HG02588 (cell line): Measurements from ENCODE around the gene LST1.
A peak's percentile ranks its signal among the peaks of the same experiment; 100 is the strongest.

Experiments used
- ATAC-seq: cut with Tn5 transposase; IDR thresholded peaks from one replicate; pipeline ENCODE4 v1.9.1; 2021; ENCODE audit warnings: mild to moderate bottlenecking, moderate library complexity; ENCODE audit not compliant: unreplicated experiment

Gene LST1

GRCh38 chr6:31619805-31620585, 33.9 kb downstream of the LST1 start:
- peak; percentile 74 for ATAC-seq

- peak; percentile 61 for ATAC-seq
Measured at GRCh38 chr6:31620586-31621319, 34.7 kb downstream of the LST1 start, which contains the start of gene PRRC2A. PRRC2A (plus strand) TSS chr6:31620715; CDS start chr6:31622790, 2,075 bp downstream.

DNA sequence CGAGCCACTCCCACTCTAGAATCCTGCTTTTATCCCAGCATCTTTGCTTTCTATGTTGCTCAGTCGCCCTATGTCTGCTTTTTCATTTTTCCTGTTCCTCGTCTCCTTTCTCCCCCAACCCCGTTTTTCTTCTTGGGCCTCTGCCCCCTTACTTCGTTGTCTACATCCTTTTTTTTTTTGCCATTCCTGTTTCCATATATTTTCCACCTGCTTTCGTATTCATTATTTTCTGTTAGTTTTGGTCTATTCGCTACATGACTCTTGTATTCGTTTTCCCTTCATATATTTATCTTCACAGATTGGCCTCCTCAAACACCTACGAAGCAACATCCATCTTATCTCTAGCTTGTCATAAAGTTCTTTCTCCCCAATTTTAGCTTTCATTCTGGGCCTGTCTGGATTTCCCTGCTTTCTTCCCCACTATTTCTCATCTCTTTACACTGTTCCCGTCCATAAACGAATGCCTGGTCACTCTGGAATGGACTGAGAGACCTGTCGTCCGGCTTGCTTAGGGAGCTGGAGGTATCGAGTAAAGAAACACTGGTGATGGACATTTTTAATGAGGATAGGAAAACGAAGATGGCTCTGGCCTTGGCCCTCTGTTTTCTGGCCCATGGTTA, 35.4 kb downstream of the LST1 start:
- ATAC-seq = no peak

DNA sequence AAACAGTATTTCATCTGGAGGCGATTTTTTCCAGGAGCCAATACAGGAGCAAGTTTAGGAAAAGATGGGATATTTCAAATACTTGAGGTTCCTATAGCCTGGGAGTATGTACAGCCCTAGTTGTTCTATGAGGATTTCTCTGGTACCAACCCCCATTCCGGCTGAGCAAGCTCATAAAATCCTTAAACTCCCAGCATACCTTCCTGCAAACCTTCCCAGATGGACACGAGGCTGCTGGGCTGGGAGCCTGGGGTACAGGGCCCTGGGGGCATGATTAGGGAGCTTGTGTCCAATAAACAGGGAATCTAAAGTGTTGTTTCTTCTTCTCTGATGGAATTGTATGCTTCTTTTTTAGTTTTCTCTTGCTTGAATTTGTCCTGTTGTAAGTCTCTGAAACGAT, 35.9 kb downstream of the LST1 start:
- no peak for ATAC-seq

DNA sequence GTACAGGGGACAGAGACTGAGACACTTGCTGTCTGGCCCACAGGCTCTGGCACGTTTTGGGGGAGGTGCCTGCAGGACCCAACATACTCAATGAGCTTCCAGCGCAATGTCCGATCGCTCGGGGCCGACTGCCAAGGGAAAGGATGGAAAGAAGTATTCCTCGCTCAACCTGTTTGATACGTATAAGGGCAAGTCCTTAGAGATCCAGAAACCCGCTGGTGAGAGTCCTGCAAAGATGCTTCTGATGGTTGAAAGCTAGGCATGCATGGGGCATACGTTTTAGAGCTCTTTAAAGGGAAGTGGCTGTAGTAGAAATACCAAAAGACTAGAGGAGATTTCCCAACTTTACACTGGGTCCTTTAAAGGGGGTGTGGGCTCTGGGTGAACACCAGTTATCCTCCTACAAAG, 36.6 kb downstream of the LST1 start:
- no peak for ATAC-seq

- no peak for ATAC-seq
Measured at GRCh38 chr6:31624070-31624469, 38.0 kb downstream of the LST1 start.

DNA sequence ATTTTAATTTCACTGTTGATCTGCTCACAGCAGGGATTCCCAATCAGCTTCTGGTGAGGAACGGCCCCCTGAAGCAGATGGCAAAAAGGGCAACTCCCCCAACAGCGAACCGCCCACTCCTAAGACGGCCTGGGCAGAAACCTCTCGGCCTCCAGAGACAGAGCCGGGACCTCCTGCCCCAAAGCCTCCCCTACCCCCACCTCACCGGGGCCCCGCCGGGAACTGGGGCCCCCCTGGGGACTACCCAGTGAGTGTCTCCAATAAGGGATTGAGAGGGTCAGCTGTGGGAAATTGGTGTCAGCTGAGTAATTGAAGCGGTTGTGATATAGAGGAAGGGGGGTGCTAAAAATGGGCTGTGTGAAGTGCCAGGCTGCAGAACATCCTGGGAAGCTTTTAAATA, 40.9 kb downstream of the LST1 start:
- ATAC-seq = no peak

DNA sequence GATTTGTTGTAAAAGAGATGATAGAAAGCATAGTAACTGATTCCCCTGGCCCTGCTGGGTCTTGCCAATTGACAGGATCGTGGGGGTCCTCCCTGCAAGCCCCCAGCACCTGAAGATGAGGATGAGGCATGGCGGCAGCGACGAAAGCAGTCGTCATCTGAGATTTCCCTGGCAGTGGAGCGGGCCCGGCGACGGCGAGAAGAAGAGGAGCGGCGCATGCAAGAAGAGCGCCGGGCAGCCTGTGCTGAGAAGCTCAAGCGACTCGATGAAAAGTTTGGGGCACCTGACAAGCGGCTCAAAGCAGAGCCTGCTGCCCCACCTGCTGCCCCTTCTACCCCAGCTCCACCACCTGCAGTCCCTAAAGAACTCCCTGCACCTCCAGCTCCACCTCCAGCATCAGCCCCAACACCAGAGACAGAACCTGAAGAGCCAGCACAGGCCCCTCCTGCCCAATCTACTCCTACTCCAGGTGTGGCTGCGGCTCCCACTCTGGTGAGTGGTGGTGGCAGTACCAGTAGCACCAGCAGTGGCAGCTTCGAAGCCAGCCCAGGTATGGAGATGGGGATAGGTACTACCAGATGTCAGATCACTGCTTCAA, 41.7 kb downstream of the LST1 start:
- no peak for ATAC-seq

DNA sequence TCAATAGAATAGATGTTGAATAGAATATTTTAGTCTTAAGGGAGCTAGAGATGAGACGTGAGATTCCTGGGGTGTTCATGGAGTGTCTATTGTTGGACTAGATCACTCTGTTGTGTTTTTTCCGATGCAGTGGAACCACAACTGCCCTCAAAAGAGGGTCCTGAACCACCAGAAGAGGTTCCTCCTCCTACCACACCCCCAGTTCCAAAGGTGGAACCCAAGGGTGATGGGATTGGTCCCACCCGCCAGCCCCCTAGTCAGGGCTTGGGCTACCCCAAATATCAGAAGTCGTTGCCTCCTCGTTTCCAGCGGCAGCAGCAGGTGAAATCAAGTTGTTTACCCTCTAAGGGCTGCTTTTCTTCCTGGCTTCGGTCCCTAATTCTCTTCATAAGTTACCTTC, 42.9 kb downstream of the LST1 start:
- ATAC-seq = no peak

- ATAC-seq = no peak
Measured at GRCh38 chr6:31630177-31630934, 44.3 kb downstream of the LST1 start.

DNA sequence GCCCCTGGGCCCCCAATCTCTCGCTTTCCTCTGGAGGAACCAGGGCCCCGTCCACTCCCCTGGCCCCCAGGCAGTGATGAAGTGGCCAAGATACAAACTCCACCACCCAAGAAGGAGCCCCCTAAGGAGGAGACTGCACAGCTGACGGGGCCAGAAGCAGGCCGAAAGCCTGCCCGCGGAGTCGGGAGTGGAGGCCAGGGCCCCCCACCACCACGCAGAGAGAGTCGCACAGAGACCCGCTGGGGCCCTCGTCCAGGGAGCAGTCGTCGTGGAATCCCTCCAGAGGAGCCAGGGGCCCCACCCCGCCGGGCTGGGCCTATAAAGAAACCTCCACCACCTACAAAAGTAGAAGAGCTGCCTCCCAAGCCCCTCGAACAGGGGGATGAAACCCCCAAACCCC, 45.1 kb downstream of the LST1 start:
- ATAC-seq = no peak

DNA sequence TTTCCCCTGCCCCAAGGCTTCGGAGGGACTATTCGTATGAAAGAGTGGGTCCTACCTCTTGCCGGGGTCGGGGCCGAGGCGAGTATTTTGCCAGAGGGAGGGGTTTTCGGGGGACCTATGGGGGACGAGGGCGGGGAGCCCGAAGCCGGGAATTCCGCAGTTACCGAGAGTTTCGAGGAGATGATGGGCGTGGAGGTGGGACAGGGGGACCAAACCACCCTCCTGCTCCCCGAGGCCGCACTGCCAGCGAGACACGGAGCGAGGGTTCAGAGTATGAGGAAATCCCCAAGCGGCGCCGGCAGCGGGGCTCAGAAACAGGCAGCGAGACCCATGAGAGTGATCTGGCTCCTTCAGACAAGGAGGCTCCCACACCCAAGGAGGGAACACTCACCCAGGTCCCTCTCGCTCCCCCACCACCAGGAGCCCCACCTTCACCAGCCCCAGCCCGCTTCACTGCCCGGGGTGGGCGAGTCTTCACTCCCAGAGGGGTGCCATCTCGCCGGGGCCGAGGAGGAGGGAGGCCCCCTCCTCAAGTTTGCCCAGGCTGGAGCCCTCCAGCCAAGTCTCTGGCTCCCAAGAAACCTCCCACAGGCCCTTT, 45.7 kb downstream of the LST1 start:
- ATAC-seq = no peak

GRCh38 chr6:31632279-31632946, 46.3 kb downstream of the LST1 start:
- no peak for ATAC-seq

DNA sequence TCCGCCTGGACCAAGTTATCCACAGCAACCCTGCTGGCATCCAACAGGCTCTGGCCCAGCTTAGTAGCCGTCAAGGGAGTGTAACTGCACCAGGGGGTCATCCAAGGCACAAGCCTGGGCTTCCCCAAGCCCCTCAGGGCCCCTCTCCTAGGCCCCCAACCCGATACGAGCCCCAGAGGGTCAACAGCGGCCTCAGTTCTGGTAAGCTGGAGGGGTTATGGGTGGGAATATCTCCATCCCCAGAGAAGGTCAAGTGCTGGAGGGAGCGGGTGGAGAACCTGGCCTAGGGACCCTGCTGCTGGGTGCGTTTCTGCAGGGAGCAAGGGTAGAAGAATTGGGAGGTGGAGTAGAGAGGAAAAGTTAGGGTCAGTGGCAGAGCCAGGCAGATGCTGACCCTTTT, 47.4 kb downstream of the LST1 start:
- no peak for ATAC-seq

GRCh38 chr6:31634131-31634530, 48.1 kb downstream of the LST1 start:
- ATAC-seq = no peak

DNA sequence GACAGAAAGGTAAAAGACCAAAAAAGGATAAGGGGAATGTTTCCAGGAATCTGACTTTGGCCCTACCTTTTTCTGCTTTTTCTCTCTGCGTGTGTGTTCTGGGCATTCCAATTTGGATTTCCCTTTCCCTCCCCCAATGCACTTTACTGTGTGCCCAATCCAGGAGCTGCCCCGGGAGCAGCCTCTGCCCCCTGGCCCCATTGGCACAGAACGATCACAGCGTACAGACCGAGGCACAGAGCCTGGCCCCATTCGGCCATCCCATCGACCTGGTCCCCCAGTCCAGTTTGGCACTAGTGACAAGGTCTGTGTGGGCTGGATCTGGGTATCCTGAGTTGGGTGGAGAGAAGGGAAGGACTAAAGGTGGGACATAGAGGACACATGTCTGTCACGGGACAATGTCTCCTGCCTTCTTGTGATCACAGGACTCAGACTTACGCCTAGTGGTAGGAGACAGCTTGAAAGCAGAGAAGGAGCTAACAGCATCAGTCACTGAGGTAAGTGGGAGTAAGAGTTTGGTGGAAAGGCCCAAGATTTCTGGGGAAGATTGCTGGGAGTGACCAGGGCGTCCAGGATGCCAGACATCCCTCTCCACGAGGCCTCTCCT, 49.0 kb downstream of the LST1 start:
- no peak for ATAC-seq

DNA sequence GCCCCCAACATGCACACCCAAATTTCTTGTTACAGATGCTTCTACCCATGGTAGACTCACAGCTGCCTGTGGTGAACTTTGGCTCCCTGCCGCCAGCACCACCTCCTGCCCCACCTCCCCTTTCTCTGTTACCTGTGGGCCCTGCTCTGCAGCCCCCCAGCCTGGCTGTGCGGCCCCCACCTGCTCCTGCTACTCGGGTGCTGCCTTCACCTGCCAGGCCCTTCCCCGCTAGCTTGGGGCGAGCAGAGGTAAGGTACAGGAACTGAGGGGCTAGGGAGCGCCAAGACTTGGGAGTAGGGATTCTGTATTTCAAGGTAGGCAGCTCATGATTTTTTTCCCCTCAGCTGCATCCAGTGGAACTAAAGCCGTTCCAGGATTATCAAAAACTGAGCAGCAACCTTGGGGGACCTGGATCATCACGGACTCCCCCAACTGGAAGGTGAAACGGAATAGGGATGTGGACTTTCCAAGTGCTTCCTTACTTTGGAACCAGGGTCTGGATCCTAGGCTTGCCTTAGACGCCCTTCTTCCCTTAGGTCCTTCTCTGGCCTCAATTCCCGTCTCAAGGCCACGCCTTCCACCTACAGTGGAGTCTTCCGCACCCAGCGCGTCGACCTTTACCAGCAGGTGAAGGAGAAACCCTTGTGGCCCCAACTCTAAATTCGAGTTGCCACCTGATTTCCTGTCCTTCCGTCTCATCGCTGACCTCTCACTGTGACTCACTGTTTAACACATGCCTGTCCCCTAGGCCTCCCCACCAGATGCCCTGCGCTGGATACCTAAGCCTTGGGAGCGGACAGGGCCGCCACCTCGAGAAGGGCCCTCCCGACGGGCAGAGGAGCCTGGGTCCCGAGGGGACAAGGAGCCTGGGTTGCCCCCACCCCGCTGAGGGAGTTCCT, 50.9 kb downstream of the LST1 start:
- no peak for ATAC-seq
